Lower leg skin (tissue), 4 donors: ENCODE data around the gene GTPBP4. TPM values are rescaled to one million over a fixed set of nuclear protein-coding genes. Genes with fewer than 3 reads are reported as not detected.
"Not testable (repeated sequence)": the region's sequence is repeated elsewhere in the genome, so short reads cannot be mapped to it uniquely, and the experiment has no call there.

Source experiments
- DNase-seq, 2 donors: peaks; one replicate each; pipeline ENCODE4 v3.0.0-alpha.2; 2019; ENCODE audit warnings: low spot score in 2 of 2
- H3K4me3 ChIP-seq: fragments of 200-600 bp; sonication (generic); 2 replicates; pipeline ENCODE4 v1.5.1; 2017; ENCODE audit warnings: mild to moderate bottlenecking, low read depth; ENCODE audit not compliant: poor library complexity, severe bottlenecking
- POLR2A ChIP-seq, 2 donors: fragments of 450-650 bp; IDR thresholded peaks; one replicate each; pipeline ENCODE4 v1.6.1; 2016 to 2017; ENCODE audit warnings: antibody characterized with exemption in 2 of 2, mild to moderate bottlenecking in 1 of 2, moderate library complexity in 1 of 2
- WGBS, 2 donors: methylation state at CpG; one replicate each; pipeline ENCODE4 v1.1.5; 2018; 5-methylcytosine and 5-hydroxymethylcytosine counted together
- intact Hi-C: fragments of 100-400 bp; cut with DNase I; formaldehyde crosslinking; loops from one replicate; pipeline ENCODE4 v1.15.0; 2023; ENCODE audit warnings: low total_unique reads
- total RNA-seq, 4 donors: library from RNA; depleted of rRNA; stranded (reverse); fragments of >200 nt; gene quantifications; one replicate each; pipeline ENCODE4 v1.1.0, GENCODE V29; 2016
- TF ChIP-seq, protein P1 (sequence below), 3 donors: fragments of 450-650 bp; IDR thresholded peaks; one replicate each; pipeline ENCODE4 v1.5.1; 2016; ENCODE audit warnings: antibody characterized with exemption in 3 of 3, mild to moderate bottlenecking in 3 of 3, moderate library complexity in 2 of 3

GTPBP4 gene
- total RNA-seq, 4 donors from 2014 or later = 8.8 to 23.2 (median 15.8) TPM

DNA sequence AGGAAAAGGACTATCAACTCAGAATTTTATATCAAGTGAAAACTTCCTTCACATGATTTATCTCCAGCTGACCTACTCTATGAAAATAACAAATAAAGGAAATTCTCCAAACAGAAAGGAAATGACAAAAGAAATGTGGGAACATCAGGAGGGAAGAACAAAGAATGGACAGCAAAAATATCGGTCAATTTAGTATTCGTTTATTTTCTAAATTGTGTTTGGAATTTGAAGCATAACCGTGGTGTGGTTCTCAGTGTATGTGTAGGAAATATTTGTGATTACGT is 76.7 kb downstream of the GTPBP4 start:
- no peak for DNase-seq
- 91 to 93% methylated on average over 4 of the region's 4 CpGs for WGBS, 2 donors
- TF ChIP-seq, protein P1, sequence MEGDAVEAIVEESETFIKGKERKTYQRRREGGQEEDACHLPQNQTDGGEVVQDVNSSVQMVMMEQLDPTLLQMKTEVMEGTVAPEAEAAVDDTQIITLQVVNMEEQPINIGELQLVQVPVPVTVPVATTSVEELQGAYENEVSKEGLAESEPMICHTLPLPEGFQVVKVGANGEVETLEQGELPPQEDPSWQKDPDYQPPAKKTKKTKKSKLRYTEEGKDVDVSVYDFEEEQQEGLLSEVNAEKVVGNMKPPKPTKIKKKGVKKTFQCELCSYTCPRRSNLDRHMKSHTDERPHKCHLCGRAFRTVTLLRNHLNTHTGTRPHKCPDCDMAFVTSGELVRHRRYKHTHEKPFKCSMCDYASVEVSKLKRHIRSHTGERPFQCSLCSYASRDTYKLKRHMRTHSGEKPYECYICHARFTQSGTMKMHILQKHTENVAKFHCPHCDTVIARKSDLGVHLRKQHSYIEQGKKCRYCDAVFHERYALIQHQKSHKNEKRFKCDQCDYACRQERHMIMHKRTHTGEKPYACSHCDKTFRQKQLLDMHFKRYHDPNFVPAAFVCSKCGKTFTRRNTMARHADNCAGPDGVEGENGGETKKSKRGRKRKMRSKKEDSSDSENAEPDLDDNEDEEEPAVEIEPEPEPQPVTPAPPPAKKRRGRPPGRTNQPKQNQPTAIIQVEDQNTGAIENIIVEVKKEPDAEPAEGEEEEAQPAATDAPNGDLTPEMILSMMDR (IDR thresholded peaks at IDR 0.05) = no peak
- TF ChIP-seq POLR2A (IDR thresholded peaks at IDR 0.05) = no peak
- H3K4me3 ChIP-seq = no peak overlapping the region
- intact Hi-C loops = no loop called here

DNA sequence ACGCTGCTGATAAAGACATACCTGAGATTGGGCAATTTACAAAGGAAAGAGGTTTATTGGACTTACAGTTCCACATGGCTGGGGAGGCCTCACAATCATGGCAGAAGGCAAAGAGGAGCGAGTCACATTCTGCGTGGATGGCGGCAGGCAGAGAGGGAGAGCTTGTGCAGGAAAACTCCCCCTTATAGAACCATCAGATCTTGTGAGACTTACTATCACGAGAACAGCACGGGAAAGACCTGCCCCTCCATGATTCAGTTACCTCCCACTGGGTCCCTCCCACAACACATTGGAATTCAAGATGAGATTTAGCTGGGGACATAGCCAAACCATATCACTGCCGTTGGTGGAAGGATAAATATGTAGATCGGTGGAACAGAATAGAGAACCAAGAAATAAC is 78.5 kb downstream of the GTPBP4 start:
- H3K4me3 ChIP-seq, intact Hi-C loops, DNase-seq: not testable (repeated sequence)
- WGBS, 2 donors = 95 to 96% methylated on average over 8 of the region's 8 CpGs

DNA sequence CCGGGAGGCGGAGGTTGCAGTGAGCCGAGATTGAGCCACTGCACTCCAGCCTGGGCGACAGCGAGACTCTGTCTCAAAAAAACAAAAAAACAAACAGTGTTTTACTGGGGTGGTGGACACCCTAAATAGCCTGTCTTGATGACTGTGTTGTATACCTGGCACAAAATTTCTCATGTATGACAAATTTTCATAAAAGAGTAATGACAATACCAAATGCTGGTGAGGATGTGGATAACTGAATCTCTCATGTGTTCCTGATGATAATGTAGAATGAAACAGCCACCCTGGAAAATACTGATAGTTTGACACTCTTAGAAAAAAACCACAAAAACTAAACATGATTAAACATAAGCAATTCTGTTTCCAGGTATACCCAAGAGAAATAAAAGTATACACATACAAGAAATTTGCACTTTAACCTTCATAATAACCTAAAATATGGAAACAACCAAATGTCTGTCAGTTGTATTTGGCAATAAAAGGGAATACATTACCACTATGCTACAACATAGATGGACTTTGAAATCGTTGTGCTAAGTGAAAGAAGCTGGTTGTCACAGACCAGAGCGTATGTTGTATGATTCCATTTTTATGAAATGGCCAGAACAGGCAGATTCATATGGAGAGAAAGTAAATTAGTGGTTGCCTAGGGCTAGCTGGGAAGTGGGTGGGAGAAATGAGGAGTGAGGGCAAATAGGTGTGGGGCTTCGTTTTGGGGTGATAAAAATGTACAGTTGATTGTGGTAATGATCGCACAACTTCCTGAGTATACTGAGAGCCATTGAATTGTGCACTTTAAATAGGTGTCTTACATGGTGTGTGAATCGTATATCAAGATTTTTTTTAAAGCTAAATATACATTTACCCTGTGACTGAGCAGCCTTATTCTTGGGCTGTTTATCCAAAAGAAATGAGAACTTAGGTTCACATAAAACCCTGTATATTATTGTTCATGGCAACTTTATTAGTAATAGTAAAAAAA is 80.4 kb downstream of the GTPBP4 start:
- 89 to 90% methylated on average over 10 of the region's 10 CpGs for WGBS, 2 donors
- TF ChIP-seq, protein P1 (IDR thresholded peaks at IDR 0.05) = no peak
- no peak for TF ChIP-seq POLR2A (IDR thresholded peaks at IDR 0.05)
- no peak for DNase-seq
- intact Hi-C loops = no loop called here
- H3K4me3 ChIP-seq = no peak overlapping the region

Other genes starting within 250 kb of the GTPBP4 start
- gene LARP4B, start 56.7 kb upstream of the GTPBP4 start, total RNA-seq = 10 to 100 TPM; 50.2 to 77.5 (median 57.0) TPM
- not detected for gene IDI2, start 37.4 kb downstream of the GTPBP4 start, total RNA-seq
- gene IDI1, start 60.7 kb downstream of the GTPBP4 start, total RNA-seq = 10 to 100 TPM; 24.8 to 51.7 (median 37.7) TPM
- 10 to 100 TPM in 2 of 4 donors, 1 to 10 TPM in 2; 9.4 to 18.9 (median 11.9) TPM for gene WDR37, start 68.0 kb downstream of the GTPBP4 start, total RNA-seq